ENCODE results near the gene AGAP1. TPM values are rescaled to one million over a fixed set of nuclear protein-coding genes. Genes with fewer than 3 reads are reported as not detected.
"Not testable (repeated sequence)": the region's sequence is repeated elsewhere in the genome, so short reads cannot be mapped to it uniquely, and the experiment has no call there.

AGAP1 gene
- total RNA-seq, 6 experiments from 2014 or later = 14.1 to 16.0 (median 15.1) TPM

DNA sequence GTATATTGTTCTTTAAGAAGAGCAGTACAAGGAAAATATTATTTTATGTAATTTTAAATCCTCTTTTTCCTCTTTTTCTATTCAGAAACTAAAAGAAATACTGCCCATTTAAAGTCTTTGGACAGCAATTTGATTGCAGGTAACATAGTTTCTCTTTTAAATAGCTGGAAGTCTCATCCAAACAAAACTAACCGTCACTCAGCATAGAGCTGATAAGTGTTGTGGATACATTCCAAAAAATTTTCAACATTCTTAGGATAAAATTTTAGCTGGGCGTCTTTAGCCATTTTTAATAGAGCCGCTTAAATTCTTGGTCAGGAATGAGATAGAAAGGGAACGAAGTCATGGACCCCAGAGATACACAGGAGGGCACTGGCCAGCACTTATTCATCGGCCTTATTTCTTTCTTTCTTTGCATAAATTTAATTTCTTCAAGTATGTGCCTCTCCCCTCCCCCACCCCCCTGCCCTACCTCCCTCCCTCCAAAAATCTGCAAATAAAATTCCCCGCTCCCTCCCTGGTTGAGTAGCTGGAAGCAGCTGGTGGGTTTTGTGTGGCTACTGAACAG lies 592.6 kb downstream of the AGAP1 start:
- no peak overlapping the region for H3K27ac Mint-ChIP-seq
- TF ChIP-seq, protein P1, sequence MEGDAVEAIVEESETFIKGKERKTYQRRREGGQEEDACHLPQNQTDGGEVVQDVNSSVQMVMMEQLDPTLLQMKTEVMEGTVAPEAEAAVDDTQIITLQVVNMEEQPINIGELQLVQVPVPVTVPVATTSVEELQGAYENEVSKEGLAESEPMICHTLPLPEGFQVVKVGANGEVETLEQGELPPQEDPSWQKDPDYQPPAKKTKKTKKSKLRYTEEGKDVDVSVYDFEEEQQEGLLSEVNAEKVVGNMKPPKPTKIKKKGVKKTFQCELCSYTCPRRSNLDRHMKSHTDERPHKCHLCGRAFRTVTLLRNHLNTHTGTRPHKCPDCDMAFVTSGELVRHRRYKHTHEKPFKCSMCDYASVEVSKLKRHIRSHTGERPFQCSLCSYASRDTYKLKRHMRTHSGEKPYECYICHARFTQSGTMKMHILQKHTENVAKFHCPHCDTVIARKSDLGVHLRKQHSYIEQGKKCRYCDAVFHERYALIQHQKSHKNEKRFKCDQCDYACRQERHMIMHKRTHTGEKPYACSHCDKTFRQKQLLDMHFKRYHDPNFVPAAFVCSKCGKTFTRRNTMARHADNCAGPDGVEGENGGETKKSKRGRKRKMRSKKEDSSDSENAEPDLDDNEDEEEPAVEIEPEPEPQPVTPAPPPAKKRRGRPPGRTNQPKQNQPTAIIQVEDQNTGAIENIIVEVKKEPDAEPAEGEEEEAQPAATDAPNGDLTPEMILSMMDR (IDR thresholded peaks at IDR 0.05) = no peak
- no peaks in the 10 kb centered on the region; the same call in 1 of the 2 replicates for H3K9me3 Mint-ChIP-seq
- H3K36me3 Mint-ChIP-seq (ENCODE audit: low read depth) = no peaks in the 10 kb centered on the region
- peaks cover 32% of the 10 kb centered on the region for H3K4me1 Mint-ChIP-seq (ENCODE audit: low read depth)
- H3K27me3 Mint-ChIP-seq (ENCODE audit: insufficient read depth) = no peaks in the 10 kb centered on the region
- DNase-seq = no peak
- H3K4me3 Mint-ChIP-seq = no peak overlapping the region

DNA sequence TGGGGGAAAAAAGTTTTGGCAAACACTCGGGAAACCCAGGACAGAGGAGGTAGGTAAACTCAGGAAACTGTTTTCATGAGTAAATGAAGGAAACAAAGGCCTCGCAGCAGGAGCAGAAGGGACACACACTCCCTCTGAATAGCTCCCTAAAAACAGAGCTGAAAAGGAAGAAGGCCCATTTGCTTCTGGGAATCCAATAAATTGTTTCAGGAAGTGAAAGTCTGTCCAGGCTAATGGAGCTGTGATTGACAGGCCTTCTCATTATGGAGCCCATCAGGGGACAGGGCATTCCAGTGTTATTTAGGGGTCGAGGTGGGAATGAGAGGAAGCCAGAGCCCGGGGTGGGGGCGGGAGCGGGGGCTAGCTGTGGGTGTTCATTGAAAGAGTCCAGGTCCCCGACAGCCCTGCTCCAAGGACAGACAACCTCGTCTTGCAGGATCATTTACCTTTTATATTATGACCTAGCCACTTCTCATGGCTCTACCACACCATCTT lies 593.2 kb downstream of the AGAP1 start:
- no peaks in the 10 kb centered on the region for H3K27me3 Mint-ChIP-seq (ENCODE audit: insufficient read depth)
- H3K9me3 Mint-ChIP-seq = no peaks in the 10 kb centered on the region; the same call in 1 of the 2 replicates
- peaks cover 26% of the 10 kb centered on the region for H3K4me1 Mint-ChIP-seq (ENCODE audit: low read depth)
- DNase-seq = no peak
- TF ChIP-seq, protein P1 (IDR thresholded peaks at IDR 0.05) = no peak
- no peak overlapping the region for H3K27ac Mint-ChIP-seq
- no peaks in the 10 kb centered on the region for H3K36me3 Mint-ChIP-seq (ENCODE audit: low read depth)
- no peak overlapping the region for H3K4me3 Mint-ChIP-seq

DNA sequence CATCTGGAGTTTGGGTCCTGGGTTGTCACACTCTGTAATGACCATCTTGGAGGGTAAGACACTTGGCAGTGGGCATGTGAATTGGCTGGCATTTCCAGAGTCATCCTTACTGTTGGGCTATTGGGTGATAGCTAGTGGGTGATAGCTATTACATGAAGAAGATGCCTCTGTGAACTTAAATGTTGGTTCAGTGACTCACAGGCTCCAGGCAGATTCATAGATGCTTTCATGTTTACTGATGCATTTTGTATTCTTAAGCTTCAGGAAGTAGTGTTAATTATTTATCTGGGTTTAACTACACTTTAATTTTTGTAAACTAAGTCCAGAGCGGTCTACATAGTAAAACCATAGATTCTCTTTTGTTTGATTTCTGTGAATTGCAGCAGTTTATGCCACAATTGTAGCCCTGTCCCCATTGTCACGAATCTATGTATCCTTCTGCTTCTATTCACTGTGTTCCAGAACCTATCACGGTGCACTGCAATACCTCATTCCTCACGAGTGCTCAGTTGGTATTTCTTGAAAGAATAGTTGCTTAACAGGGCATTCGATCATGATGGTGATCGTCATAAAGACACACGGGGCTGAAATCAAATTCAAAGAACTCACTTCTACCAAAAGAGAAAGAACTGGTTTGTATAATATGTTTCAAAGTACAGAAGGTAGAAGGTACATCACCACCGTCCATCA lies 594.7 kb downstream of the AGAP1 start:
- Mint-ChIP-seq H3K27ac (no peak overlapping the region), H3K4me1 (ENCODE audit: low read depth) (peaks cover 25% of the 10 kb centered on the region), H3K27me3 (ENCODE audit: insufficient read depth) (no peaks in the 10 kb centered on the region; the same call in 1 of the 2 replicates), H3K4me3 (no peak overlapping the region), H3K36me3 (ENCODE audit: low read depth) (no peaks in the 10 kb centered on the region), H3K9me3 (no peaks in the 10 kb centered on the region; the same call in 1 of the 2 replicates)
- TF ChIP-seq, protein P1 (IDR thresholded peaks at IDR 0.05) = no peak
- peak; percentile 39 for DNase-seq

DNA sequence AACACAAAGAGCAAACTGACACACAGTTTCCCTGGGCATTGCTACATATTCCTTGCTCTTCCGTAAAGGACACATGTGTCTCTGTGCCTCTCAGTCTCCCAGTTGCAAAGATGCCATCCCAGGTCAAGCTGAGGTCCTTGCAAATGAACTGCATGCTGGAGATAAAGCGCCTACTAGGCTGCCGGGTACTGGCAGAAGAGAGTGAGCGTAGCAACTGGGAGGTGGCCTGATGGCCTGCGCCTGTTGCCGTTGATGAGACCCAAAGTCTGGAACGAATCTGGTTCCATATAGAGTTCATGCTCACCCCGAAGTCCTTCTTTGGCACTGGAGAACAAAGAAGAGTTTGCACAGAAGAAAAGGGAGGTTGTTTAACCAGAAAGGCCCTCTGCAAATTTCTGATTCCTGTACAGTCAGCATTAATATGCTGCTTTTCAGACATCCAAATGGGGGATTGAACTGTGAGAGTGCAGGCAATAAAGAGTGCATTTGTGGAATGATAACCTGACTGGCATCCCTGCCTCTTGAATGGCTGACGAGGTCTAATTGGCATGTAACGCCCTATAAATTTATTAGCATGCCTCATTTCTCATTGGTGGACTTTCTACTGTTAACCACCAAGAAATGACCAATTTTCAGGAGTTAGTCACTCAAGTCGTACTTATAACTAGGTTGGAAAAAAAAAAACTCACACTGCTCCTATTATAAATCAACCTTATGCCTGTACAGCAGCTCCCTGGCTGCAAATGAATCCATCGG lies 595.6 kb downstream of the AGAP1 start:
- H3K27ac Mint-ChIP-seq = no peak overlapping the region; the same call in 1 of the 2 replicates
- peak overlapping the region; percentile 38; the same call in 1 of the 2 replicates for H3K4me3 Mint-ChIP-seq
- H3K4me1 Mint-ChIP-seq (ENCODE audit: low read depth) = peaks cover 25% of the 10 kb centered on the region
- no peaks in the 10 kb centered on the region; the same call in 1 of the 2 replicates for H3K27me3 Mint-ChIP-seq (ENCODE audit: insufficient read depth)
- TF ChIP-seq, protein P1 (IDR thresholded peaks at IDR 0.05) = no peak
- DNase-seq = peak; percentile 63
- H3K9me3 Mint-ChIP-seq = no peaks in the 10 kb centered on the region; the same call in 1 of the 2 replicates
- no peaks in the 10 kb centered on the region for H3K36me3 Mint-ChIP-seq (ENCODE audit: low read depth)

DNA sequence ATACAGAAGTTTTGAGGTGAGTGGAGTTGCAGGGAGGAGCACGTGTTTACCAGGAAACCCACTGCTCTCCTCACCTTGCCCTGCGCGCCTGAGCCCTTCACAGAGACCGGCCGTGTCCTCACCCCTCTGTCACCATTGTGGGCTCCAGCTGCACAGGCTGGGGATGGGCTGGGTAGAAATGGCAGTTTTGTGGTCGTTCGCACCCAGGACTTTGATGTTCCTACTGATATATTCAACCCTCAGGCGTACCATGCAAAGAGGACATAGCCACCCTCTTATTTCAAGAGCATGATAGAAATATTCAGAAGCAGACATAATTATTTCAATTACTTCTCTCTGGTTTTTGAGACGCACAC lies 596.2 kb downstream of the AGAP1 start:
- DNase-seq = no peak
- peaks cover 25% of the 10 kb centered on the region for H3K4me1 Mint-ChIP-seq (ENCODE audit: low read depth)
- peak overlapping the region; percentile 38; the same call in 1 of the 2 replicates for H3K4me3 Mint-ChIP-seq
- no peak overlapping the region; the same call in 1 of the 2 replicates for H3K27ac Mint-ChIP-seq
- no peaks in the 10 kb centered on the region; the same call in 1 of the 2 replicates for H3K27me3 Mint-ChIP-seq (ENCODE audit: insufficient read depth)
- TF ChIP-seq, protein P1 (IDR thresholded peaks at IDR 0.05) = no peak
- H3K9me3 Mint-ChIP-seq = no peaks in the 10 kb centered on the region; the same call in 1 of the 2 replicates
- H3K36me3 Mint-ChIP-seq (ENCODE audit: low read depth) = no peaks in the 10 kb centered on the region

DNA sequence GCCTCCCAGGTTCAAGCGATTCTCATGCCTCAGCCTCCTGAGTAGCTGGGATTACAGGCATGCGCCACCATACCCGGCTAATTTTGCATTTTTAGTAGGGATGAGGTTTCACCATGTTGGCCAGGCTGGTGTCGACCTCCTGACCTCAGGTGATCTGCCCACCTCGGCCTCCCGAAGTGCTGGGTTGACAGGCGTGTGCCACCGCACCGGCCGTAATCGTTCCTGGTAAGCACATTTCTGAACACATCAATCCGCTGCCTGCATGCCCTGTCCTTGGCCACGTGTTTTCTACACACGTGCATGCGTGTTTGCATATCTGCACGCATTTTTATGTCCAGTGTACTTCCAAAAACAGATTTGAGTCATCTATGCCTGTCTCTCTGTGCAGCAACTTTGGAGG lies 597.0 kb downstream of the AGAP1 start:
- not testable (repeated sequence) for H3K4me3 Mint-ChIP-seq; H3K36me3 Mint-ChIP-seq (ENCODE audit: low read depth); H3K9me3 Mint-ChIP-seq; H3K27ac Mint-ChIP-seq; DNase-seq; H3K27me3 Mint-ChIP-seq (ENCODE audit: insufficient read depth)
- peaks cover 25% of the 10 kb centered on the region for H3K4me1 Mint-ChIP-seq (ENCODE audit: low read depth)

All from HFFc6 (cell line).